Measurements from ENCODE around the gene AHCYL2.

The AHCYL2 gene

DNA sequence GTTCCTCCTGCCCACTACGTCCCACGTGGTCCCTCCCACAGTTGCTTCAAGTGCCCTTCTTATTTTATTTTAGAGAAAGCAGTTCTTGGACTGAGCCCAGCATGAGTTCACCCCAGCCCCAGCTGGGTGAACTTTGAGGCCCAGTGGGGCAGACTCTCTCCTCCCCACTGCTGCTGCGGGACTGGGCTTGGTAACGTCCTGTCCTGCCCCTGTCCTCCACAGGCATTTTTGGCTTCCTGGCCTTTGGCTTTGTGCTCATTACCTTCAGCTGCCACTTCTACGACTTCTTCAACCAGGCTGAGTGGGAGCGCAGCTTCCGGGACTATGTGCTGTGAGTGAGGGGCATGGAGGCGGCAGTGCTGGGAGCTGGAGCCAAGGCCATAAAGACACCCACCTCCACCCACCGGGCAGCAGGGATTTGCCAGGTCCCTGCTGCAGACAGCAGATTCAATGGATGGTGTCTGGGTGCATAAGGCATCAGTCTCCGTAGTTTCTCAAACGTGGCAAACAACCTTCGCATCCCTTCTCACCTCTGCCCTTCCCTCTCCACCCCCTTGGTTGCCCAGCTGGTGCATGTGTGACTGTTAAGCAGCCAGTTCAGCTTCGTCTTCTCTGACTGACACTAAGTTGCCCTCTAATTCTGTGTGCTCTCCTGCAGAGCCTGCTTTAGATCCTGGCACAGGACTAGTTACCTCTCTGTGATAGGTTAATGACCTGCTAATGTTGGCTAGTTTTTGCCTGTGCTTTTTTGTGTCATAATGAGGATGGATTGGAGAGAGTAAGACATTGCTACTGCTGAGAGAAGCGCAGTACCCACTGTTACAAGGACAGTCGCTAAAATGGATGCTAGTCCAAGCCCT is 15.5 kb upstream of the AHCYL2 start:
- TF ChIP-seq, protein P1, sequence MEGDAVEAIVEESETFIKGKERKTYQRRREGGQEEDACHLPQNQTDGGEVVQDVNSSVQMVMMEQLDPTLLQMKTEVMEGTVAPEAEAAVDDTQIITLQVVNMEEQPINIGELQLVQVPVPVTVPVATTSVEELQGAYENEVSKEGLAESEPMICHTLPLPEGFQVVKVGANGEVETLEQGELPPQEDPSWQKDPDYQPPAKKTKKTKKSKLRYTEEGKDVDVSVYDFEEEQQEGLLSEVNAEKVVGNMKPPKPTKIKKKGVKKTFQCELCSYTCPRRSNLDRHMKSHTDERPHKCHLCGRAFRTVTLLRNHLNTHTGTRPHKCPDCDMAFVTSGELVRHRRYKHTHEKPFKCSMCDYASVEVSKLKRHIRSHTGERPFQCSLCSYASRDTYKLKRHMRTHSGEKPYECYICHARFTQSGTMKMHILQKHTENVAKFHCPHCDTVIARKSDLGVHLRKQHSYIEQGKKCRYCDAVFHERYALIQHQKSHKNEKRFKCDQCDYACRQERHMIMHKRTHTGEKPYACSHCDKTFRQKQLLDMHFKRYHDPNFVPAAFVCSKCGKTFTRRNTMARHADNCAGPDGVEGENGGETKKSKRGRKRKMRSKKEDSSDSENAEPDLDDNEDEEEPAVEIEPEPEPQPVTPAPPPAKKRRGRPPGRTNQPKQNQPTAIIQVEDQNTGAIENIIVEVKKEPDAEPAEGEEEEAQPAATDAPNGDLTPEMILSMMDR (IDR thresholded peaks at IDR 0.05) = no peak
- Histone ChIP-seq H3K4me2 (ENCODE audit: low read length) (no peak overlapping the region), H3K79me2 (no peaks in the 10 kb centered on the region), H3K27me3 (ENCODE audit: control insufficient read depth, insufficient read depth, low read length) (no peaks in the 10 kb centered on the region), H3K36me3 (ENCODE audit: control insufficient read depth, insufficient read depth, low read length) (no peaks in the 10 kb centered on the region), H3K9ac (no peak overlapping the region), H3K4me3 (ENCODE audit: low read depth, low read length) (no peak overlapping the region), H3K4me1 (no peaks in the 10 kb centered on the region), H3K9me3 (ENCODE audit: control insufficient read depth, low read length) (no peaks in the 10 kb centered on the region), H3K27ac (no peak overlapping the region), H2AFZ (no peak overlapping the region)

DNA sequence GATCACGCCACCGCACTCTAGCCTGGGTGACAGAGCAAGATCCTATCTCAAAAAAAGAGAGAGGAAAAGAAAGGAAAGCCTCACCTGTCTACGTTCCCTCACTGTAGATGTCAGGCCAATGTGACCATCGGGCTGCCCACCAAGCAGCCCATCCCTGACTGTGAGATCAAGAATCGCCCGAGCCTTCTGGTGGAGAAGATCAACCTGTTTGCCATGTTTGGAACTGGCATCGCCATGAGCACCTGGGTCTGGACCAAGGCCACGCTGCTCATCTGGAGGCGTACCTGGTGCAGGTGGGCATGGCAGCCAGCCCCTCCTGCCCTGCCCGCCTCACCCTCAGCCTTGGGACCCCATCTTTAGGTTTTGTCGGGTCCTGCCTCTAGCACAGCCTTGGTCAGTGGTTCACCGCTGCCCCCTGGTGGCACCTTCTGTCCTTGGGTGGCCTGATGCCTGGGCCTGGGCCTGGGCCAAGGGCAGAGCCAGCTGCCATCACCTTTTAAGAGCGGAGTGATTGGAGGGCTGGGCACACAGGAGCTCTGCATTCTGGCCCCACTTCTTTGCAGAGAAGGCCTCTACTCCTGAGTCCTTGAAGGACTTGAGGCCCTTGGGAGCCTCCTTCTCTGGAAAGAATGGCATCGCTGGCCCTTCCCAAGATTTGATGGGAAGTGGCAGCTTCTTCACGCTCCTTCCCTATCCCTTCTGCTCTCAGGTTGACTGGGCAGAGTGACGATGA is 14.4 kb upstream of the AHCYL2 start:
- no peaks in the 10 kb centered on the region for H3K36me3 ChIP-seq (ENCODE audit: control insufficient read depth, insufficient read depth, low read length)
- H3K4me2 ChIP-seq (ENCODE audit: low read length) = no peak overlapping the region
- no peaks in the 10 kb centered on the region for H3K79me2 ChIP-seq
- H2AFZ ChIP-seq = no peak overlapping the region
- no peaks in the 10 kb centered on the region for H3K27me3 ChIP-seq (ENCODE audit: control insufficient read depth, insufficient read depth, low read length)
- H3K4me1 ChIP-seq = no peaks in the 10 kb centered on the region
- TF ChIP-seq, protein P1 (IDR thresholded peaks at IDR 0.05) = peak; percentile 90
- H3K4me3 ChIP-seq (ENCODE audit: low read depth, low read length) = no peak overlapping the region
- no peaks in the 10 kb centered on the region for H3K9me3 ChIP-seq (ENCODE audit: control insufficient read depth, low read length)
- no peak overlapping the region for H3K27ac ChIP-seq
- H3K9ac ChIP-seq = no peak overlapping the region

DNA sequence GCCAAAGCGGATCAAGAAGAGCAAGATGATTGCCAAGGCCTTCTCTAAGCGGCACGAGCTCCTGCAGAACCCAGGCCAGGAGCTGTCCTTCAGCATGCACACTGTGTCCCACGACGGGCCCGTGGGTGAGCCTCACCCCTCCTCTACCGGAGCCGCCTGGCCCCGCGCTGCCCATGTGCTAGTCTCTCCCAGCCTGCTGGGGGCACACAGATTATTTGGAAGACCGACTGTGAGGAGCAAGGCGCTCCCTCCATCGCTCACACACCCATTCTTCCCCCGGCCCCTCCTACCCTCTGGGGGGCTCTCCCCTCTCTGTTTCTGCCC is 13.9 kb upstream of the AHCYL2 start:
- Histone ChIP-seq H3K36me3 (ENCODE audit: control insufficient read depth, insufficient read depth, low read length) (no peaks in the 10 kb centered on the region), H3K9me3 (ENCODE audit: control insufficient read depth, low read length) (no peaks in the 10 kb centered on the region), H3K9ac (no peak overlapping the region), H3K27ac (no peak overlapping the region), H3K79me2 (no peaks in the 10 kb centered on the region), H3K4me2 (ENCODE audit: low read length) (no peak overlapping the region), H2AFZ (no peak overlapping the region), H3K27me3 (ENCODE audit: control insufficient read depth, insufficient read depth, low read length) (no peaks in the 10 kb centered on the region), H3K4me3 (ENCODE audit: low read depth, low read length) (no peak overlapping the region), H3K4me1 (no peaks in the 10 kb centered on the region)
- TF ChIP-seq, protein P1 (IDR thresholded peaks at IDR 0.05) = no peak

DNA sequence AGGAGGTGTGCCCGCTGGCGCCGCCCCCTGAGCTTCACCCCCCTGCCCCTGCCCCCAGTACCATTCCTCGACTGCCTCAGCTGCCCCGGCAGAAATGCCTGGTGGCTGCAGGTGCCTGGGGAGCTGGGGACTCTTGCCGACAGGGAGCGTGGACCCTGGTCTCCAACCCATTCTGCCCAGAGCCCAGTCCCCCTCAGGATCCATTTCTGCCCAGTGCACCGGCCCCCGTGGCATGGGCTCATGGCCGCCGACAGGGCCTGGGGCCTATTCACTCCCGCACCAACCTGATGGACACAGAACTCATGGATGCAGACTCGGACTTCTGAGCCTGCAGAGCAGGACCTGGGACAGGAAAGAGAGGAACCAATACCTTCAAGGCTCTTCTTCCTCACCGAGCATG is 12.7 kb upstream of the AHCYL2 start:
- no peak overlapping the region for H3K9ac ChIP-seq
- no peak overlapping the region for H3K4me2 ChIP-seq (ENCODE audit: low read length)
- H3K27ac ChIP-seq = no peak overlapping the region
- no peaks in the 10 kb centered on the region for H3K4me1 ChIP-seq
- TF ChIP-seq, protein P1 (IDR thresholded peaks at IDR 0.05) = no peak
- no peak overlapping the region for H3K4me3 ChIP-seq (ENCODE audit: low read depth, low read length)
- H2AFZ ChIP-seq = no peak overlapping the region
- no peaks in the 10 kb centered on the region for H3K9me3 ChIP-seq (ENCODE audit: control insufficient read depth, low read length)
- H3K79me2 ChIP-seq = no peaks in the 10 kb centered on the region
- H3K36me3 ChIP-seq (ENCODE audit: control insufficient read depth, insufficient read depth, low read length) = no peaks in the 10 kb centered on the region
- no peaks in the 10 kb centered on the region for H3K27me3 ChIP-seq (ENCODE audit: control insufficient read depth, insufficient read depth, low read length)
